Sigmoid colon (tissue), 4 donors: ENCODE measurements around the gene AVPR1A.

Experiments used
- EP300 ChIP-seq, 4 donors: sonication (generic); formaldehyde crosslinking; IDR thresholded peaks; one replicate each; pipeline ENCODE4 v1.6.1; 2017; ENCODE audit warnings: antibody characterized with exemption in 4 of 4
- POLR2A ChIP-seq, 2 donors: fragments of 450-650 bp; IDR thresholded peaks; one replicate each; pipeline ENCODE4 v1.6.1; 2016; ENCODE audit warnings: antibody characterized with exemption in 2 of 2, mild to moderate bottlenecking in 2 of 2, moderate library complexity in 2 of 2
- POLR2AphosphoS5 ChIP-seq, 4 donors: sonication (generic); formaldehyde crosslinking; IDR thresholded peaks; one replicate each; pipeline ENCODE4 v1.6.1; 2017; ENCODE audit warnings: antibody characterized with exemption in 4 of 4
- TF ChIP-seq, protein P1 (sequence below), 4 experiments: fragments of 450-650 bp in 3 of 4; fragments of 200-600 bp in 1 of 4; IDR thresholded peaks; one replicate each; pipeline ENCODE4 v1.5.1; 2016 to 2019; ENCODE audit warnings: antibody characterized with exemption in 4 of 4, mild to moderate bottlenecking in 3 of 4, moderate library complexity in 2 of 4

- TF ChIP-seq EP300 (IDR thresholded peaks at IDR 0.05) = no peak
- TF ChIP-seq, protein P1, sequence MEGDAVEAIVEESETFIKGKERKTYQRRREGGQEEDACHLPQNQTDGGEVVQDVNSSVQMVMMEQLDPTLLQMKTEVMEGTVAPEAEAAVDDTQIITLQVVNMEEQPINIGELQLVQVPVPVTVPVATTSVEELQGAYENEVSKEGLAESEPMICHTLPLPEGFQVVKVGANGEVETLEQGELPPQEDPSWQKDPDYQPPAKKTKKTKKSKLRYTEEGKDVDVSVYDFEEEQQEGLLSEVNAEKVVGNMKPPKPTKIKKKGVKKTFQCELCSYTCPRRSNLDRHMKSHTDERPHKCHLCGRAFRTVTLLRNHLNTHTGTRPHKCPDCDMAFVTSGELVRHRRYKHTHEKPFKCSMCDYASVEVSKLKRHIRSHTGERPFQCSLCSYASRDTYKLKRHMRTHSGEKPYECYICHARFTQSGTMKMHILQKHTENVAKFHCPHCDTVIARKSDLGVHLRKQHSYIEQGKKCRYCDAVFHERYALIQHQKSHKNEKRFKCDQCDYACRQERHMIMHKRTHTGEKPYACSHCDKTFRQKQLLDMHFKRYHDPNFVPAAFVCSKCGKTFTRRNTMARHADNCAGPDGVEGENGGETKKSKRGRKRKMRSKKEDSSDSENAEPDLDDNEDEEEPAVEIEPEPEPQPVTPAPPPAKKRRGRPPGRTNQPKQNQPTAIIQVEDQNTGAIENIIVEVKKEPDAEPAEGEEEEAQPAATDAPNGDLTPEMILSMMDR (IDR thresholded peaks at IDR 0.05) = no peak
- TF ChIP-seq POLR2A (IDR thresholded peaks at IDR 0.05) = no peak
- no peak for TF ChIP-seq POLR2AphosphoS5 (IDR thresholded peaks at IDR 0.05)
Measured at GRCh38 chr12:63124778-63125177, 26.2 kb downstream of the AVPR1A start.
